ENCODE measurements around the gene TJP2.
A peak's percentile ranks its signal among the peaks of the same experiment; 100 is the strongest.

TJP2 gene

GRCh38 chr9:69173891-69174615 lies at the start of gene TJP2:
Gene TJP2 (plus strand): TSS chr9:69174277. CDS start chr9:69174373, 96 bp downstream.
- DNase-seq, result peak; percentile 65

- DNase-seq, result peak; percentile 89
Observed at GRCh38 chr9:69130456-69131441, 43.3 kb upstream of the TJP2 start.

GRCh38 chr9:69131682-69132081 lies 42.4 kb upstream of the TJP2 start:
- DNase-seq, result peak; percentile 98

GRCh38 chr9:69132361-69132760 lies 41.7 kb upstream of the TJP2 start:
- DNase-seq, result no peak

- no peak for DNase-seq
Observed at GRCh38 chr9:69134412-69134811, 39.7 kb upstream of the TJP2 start.

GRCh38 chr9:69136185-69136584 lies 37.9 kb upstream of the TJP2 start:
- no peak for DNase-seq

- no peak for DNase-seq
Observed at GRCh38 chr9:69136779-69137178, 37.3 kb upstream of the TJP2 start.

GRCh38 chr9:69137311-69137710 lies 36.8 kb upstream of the TJP2 start:
- DNase-seq, result no peak

- DNase-seq, result no peak
Observed at GRCh38 chr9:69139596-69139995, 34.5 kb upstream of the TJP2 start.

- DNase-seq, result no peak
Observed at GRCh38 chr9:69140123-69140735, 33.8 kb upstream of the TJP2 start.

GRCh38 chr9:69141851-69142250 lies 32.2 kb upstream of the TJP2 start:
- DNase-seq, result no peak

GRCh38 chr9:69143291-69143690 lies 30.8 kb upstream of the TJP2 start:
- DNase-seq, result peak; percentile 31

- peak; percentile 96 for DNase-seq
Observed at GRCh38 chr9:69145144-69145715, 28.8 kb upstream of the TJP2 start.

GRCh38 chr9:69147041-69147834 lies 26.8 kb upstream of the TJP2 start:
- DNase-seq, result no peak

GRCh38 chr9:69149321-69149807 lies 24.7 kb upstream of the TJP2 start:
- peak; percentile 63 for DNase-seq

GRCh38 chr9:69151506-69151905 lies 22.6 kb upstream of the TJP2 start:
- no peak for DNase-seq

GRCh38 chr9:69153707-69154521 lies 20.2 kb upstream of the TJP2 start:
- DNase-seq, result no peak

GRCh38 chr9:69155341-69156030 lies 18.6 kb upstream of the TJP2 start:
- DNase-seq, result no peak

GRCh38 chr9:69157751-69158466 lies 16.2 kb upstream of the TJP2 start:
- DNase-seq, result peak; percentile 23

GRCh38 chr9:69158471-69158870 lies 15.6 kb upstream of the TJP2 start:
- no peak for DNase-seq
